A673 (cell line): ENCODE data around the gene SCIMP. TPM values are rescaled to one million over a fixed set of nuclear protein-coding genes. Genes with fewer than 3 reads are reported as not detected.

Experiments
- BruUV-seq: library from RNA; stranded (reverse); fragments of 400-500 nt; replicated peaks from 2 replicates; lab custom pipeline; 2021; lab: Mats Ljungman, UMichigan
- CTCF ChIA-PET: fragments of 300-600 bp; sonication (Branson Sonifier 250); formaldehyde crosslinking; loops from one replicate; lab custom pipeline; 2022; ENCODE audit warnings: antibody characterized with exemption; lab: Charles Lee
- POLR2A ChIA-PET: fragments of 300-600 bp; sonication (Branson Sonifier 250); formaldehyde crosslinking; loops from one replicate; lab custom pipeline; 2022; ENCODE audit warnings: antibody characterized with exemption; ENCODE audit not compliant: low non-redundant PET; lab: Charles Lee
- DNase-seq: peaks from one replicate; pipeline ENCODE4 v3.0.0-alpha.2; 2015; ENCODE audit warnings: low spot score
- H3K27ac ChIP-seq: fragments of 200-600 bp; sonication (generic); 2 replicates; pipeline ENCODE4 v1.5.1; 2016; ENCODE audit warnings: mixed run types, low read depth, mild to moderate bottlenecking, mixed read lengths, antibody characterized with exemption, low read length; ENCODE audit not compliant: poor library complexity, severe bottlenecking
- H3K27me3 ChIP-seq: fragments of 200-600 bp; sonication (generic); replicated peaks from 2 replicates; pipeline ENCODE4 v1.6.1; 2017; ENCODE audit warnings: mixed run types, low read depth, mild to moderate bottlenecking, mixed read lengths, antibody characterized with exemption, low read length; ENCODE audit not compliant: insufficient read depth, poor library complexity
- H3K36me3 ChIP-seq: fragments of 200-600 bp; sonication (generic); 2 replicates; pipeline ENCODE4 v1.6.1; 2016; ENCODE audit warnings: mixed run types, mild to moderate bottlenecking, mixed read lengths, antibody characterized with exemption, low read length; ENCODE audit not compliant: insufficient read depth, poor library complexity, severe bottlenecking
- H3K4me1 ChIP-seq: fragments of 200-600 bp; sonication (generic); 2 replicates; pipeline ENCODE4 v1.6.1; 2017; ENCODE audit warnings: mixed run types, mild to moderate bottlenecking, mixed read lengths, antibody characterized with exemption, low read length; ENCODE audit not compliant: insufficient read depth, poor library complexity, severe bottlenecking
- H3K4me3 ChIP-seq: fragments of 200-600 bp; sonication (generic); 2 replicates; pipeline ENCODE4 v1.5.1; 2016; ENCODE audit warnings: low read depth, mixed run types, mild to moderate bottlenecking, mixed read lengths, low read length; ENCODE audit not compliant: poor library complexity, severe bottlenecking
- H3K9me3 ChIP-seq: fragments of 200-600 bp; sonication (generic); 2 replicates; pipeline ENCODE4 v1.6.1; 2016; ENCODE audit warnings: mixed run types, low read depth, mild to moderate bottlenecking, mixed read lengths, antibody characterized with exemption, low read length; ENCODE audit not compliant: poor library complexity, severe bottlenecking
- CTCF ChIP-seq: fragments of 300-800, 200-600 bp; sonication (generic); conservative IDR thresholded peaks from 2 replicates; pipeline ENCODE4 v1.5.1; 2017; ENCODE audit warnings: low read depth, mild to moderate bottlenecking, antibody characterized with exemption, low read length, moderate library complexity, mixed read lengths
- EZH2 ChIP-seq: fragments of 200-600 bp; sonication (generic); IDR thresholded peaks from 2 replicates; pipeline ENCODE4 v1.6.1; 2017; ENCODE audit warnings: borderline replicate concordance, low read depth, mild to moderate bottlenecking, mixed read lengths, antibody characterized with exemption, low read length; ENCODE audit not compliant: poor library complexity, severe bottlenecking
- intact Hi-C: fragments of 100-400 bp; cut with micrococcal nuclease; formaldehyde crosslinking; loops from one replicate; pipeline ENCODE4 v1.10.0; 2022; ENCODE audit not compliant: unreplicated experiment
- total RNA-seq: library from RNA; stranded (reverse); gene quantifications from 2 replicates; pipeline ENCODE4 v1.2.3, GENCODE V29; 2021

The SCIMP gene
- total RNA-seq, 1 experiment from 2014 or later = not detected

- intact Hi-C loops = no loop called here
- Histone ChIP-seq H3K27me3 (no peaks in the 10 kb centered on the region), H3K9me3 (no peaks in the 10 kb centered on the region), H3K27ac (no peak overlapping the region), H3K4me3 (no peak overlapping the region), H3K36me3 (no peaks in the 10 kb centered on the region), H3K4me1 (no peaks in the 10 kb centered on the region)
- no TSS peak for BruUV-seq
- POLR2A ChIA-PET = no interaction called here
- CTCF ChIA-PET = no interaction called here
- TF ChIP-seq CTCF (no peak), EZH2 (no peak)
- no peak for DNase-seq
These were observed 30.8 kb downstream of the SCIMP start for GRCh38 chr17:5203908-5204294.

GRCh38 chr17:5203178-5203907 lies 31.3 kb downstream of the SCIMP start:
- H3K36me3 ChIP-seq = no peaks in the 10 kb centered on the region
- intact Hi-C loops = no loop called here
- no peak for DNase-seq
- H3K9me3 ChIP-seq = no peaks in the 10 kb centered on the region
- POLR2A ChIA-PET = no interaction called here
- CTCF ChIA-PET = no interaction called here
- H3K4me3 ChIP-seq = no peak overlapping the region
- H3K27me3 ChIP-seq = no peaks in the 10 kb centered on the region
- no TSS peak for BruUV-seq
- H3K27ac ChIP-seq = no peak overlapping the region
- TF ChIP-seq EZH2 (no peak), CTCF (no peak)
- H3K4me1 ChIP-seq = no peaks in the 10 kb centered on the region

GRCh38 chr17:5201011-5201410 lies 33.6 kb downstream of the SCIMP start:
- Histone ChIP-seq H3K36me3 (no peaks in the 10 kb centered on the region), H3K27ac (no peak overlapping the region), H3K4me3 (no peak overlapping the region), H3K27me3 (no peaks in the 10 kb centered on the region), H3K9me3 (no peaks in the 10 kb centered on the region), H3K4me1 (no peaks in the 10 kb centered on the region)
- POLR2A ChIA-PET = no interaction called here
- CTCF ChIA-PET = no interaction called here
- no peak for TF ChIP-seq CTCF
- intact Hi-C loops = no loop called here
- no peak for DNase-seq
- no TSS peak for BruUV-seq
